OCI-LY3 (cell line): ENCODE measurements around the gene SLC26A6.

Experiments
- H2AFZ ChIP-seq: fragments of 200-600, 300-600 bp; shearing (Covaris generic); 2 replicates; pipeline ENCODE4 v1.6.0; 2014; ENCODE audit warnings: antibody characterized with exemption, low read depth, low read length
- H3K27ac ChIP-seq: fragments of 200-600, 300-600 bp; sonication (generic); 2 replicates; pipeline ENCODE4 v1.5.1; 2014; ENCODE audit warnings: mild to moderate bottlenecking, low read length, moderate library complexity, mixed read lengths
- H3K27me3 ChIP-seq: fragments of 200-600, 300-600 bp; sonication (generic); 2 replicates; pipeline ENCODE4 v1.6.1; 2014; ENCODE audit warnings: low read depth, low read length, mixed read lengths
- H3K36me3 ChIP-seq: fragments of 200-600, 300-600 bp; sonication (generic); replicated peaks from 2 replicates; pipeline ENCODE3; 2014; ENCODE audit warnings: low read depth, low read length, mixed read lengths
- H3K4me1 ChIP-seq: fragments of 300-600, 200-600 bp; sonication (generic); 2 replicates; pipeline ENCODE4 v1.6.1; 2014; ENCODE audit warnings: low read length, mixed read lengths
- H3K4me2 ChIP-seq: fragments of 200-600, 300-600 bp; sonication (generic); 2 replicates; pipeline ENCODE4 v1.6.1; 2014; ENCODE audit warnings: low read length, mixed read lengths
- H3K4me3 ChIP-seq: fragments of 300-600, 200-600 bp; sonication (generic); 2 replicates; pipeline ENCODE4 v1.5.1; 2014; ENCODE audit warnings: antibody characterized with exemption, mild to moderate bottlenecking, low read length, moderate library complexity
- H3K79me2 ChIP-seq: fragments of 300-600, 200-600 bp; shearing (Covaris generic); 2 replicates; pipeline ENCODE4 v1.6.1; 2014; ENCODE audit warnings: mild to moderate bottlenecking, low read length, mixed read lengths
- H3K9ac ChIP-seq: fragments of 300-600, 200-600 bp; shearing (Covaris generic); 2 replicates; pipeline ENCODE4 v1.6.0; 2014; ENCODE audit warnings: mild to moderate bottlenecking, low read length, moderate library complexity
- H3K9me3 ChIP-seq: fragments of 200-600, 300-600 bp; shearing (Covaris generic); 2 replicates; pipeline ENCODE4 v1.6.1; 2014; ENCODE audit warnings: low read length, mixed read lengths; ENCODE audit not compliant: insufficient read depth
- H4K20me1 ChIP-seq: fragments of 200-600, 300-600 bp; sonication (generic); 2 replicates; pipeline ENCODE4 v1.6.1; 2016; ENCODE audit warnings: low read length, mixed read lengths; ENCODE audit not compliant: insufficient read depth
- EZH2phosphoT487 ChIP-seq: fragments of 200-600 bp; shearing (Covaris generic); IDR thresholded peaks from 2 replicates; pipeline ENCODE4 v1.6.1; 2018; ENCODE audit warnings: antibody characterized with exemption, mixed run types, low read depth
- TF ChIP-seq, protein P1 (sequence below): fragments of 200-600, 300-600 bp; sonication (generic); IDR thresholded peaks from 2 replicates; pipeline ENCODE4 v1.5.1; 2014; ENCODE audit warnings: antibody characterized with exemption, low read length, low read depth

The SLC26A6 gene

DNA sequence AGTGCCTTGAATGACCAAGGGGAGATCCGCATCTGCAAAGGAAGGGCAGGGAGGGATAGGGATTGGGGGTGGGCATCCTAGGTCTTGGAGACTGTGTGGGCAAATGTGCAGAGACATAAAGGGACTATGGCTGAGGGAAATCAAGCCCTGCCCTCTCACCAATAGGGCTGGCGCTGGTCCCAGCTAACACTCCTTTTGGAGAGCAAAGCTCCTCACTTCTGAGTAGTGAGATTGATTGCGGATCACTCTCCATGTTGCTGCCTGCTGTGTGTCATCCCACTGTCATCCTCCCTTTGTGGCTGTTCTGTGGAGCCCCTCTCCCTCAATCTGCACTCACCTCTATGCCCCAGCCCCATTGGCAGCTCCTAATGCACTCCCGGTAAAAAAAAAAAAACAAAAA lies 29.7 kb upstream of the SLC26A6 start:
- Histone ChIP-seq H3K27me3 (no peaks in the 10 kb centered on the region), H3K9ac (no peak overlapping the region), H3K36me3 (peaks cover 28% of the 10 kb centered on the region), H3K4me1 (no peaks in the 10 kb centered on the region), H3K27ac (no peak overlapping the region), H3K79me2 (no peaks in the 10 kb centered on the region), H3K9me3 (no peaks in the 10 kb centered on the region), H4K20me1 (no peaks in the 10 kb centered on the region), H2AFZ (no peak overlapping the region), H3K4me3 (no peak overlapping the region), H3K4me2 (no peak overlapping the region)
- TF ChIP-seq, protein P1, sequence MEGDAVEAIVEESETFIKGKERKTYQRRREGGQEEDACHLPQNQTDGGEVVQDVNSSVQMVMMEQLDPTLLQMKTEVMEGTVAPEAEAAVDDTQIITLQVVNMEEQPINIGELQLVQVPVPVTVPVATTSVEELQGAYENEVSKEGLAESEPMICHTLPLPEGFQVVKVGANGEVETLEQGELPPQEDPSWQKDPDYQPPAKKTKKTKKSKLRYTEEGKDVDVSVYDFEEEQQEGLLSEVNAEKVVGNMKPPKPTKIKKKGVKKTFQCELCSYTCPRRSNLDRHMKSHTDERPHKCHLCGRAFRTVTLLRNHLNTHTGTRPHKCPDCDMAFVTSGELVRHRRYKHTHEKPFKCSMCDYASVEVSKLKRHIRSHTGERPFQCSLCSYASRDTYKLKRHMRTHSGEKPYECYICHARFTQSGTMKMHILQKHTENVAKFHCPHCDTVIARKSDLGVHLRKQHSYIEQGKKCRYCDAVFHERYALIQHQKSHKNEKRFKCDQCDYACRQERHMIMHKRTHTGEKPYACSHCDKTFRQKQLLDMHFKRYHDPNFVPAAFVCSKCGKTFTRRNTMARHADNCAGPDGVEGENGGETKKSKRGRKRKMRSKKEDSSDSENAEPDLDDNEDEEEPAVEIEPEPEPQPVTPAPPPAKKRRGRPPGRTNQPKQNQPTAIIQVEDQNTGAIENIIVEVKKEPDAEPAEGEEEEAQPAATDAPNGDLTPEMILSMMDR = no peak
- TF ChIP-seq EZH2phosphoT487 = no peak

DNA sequence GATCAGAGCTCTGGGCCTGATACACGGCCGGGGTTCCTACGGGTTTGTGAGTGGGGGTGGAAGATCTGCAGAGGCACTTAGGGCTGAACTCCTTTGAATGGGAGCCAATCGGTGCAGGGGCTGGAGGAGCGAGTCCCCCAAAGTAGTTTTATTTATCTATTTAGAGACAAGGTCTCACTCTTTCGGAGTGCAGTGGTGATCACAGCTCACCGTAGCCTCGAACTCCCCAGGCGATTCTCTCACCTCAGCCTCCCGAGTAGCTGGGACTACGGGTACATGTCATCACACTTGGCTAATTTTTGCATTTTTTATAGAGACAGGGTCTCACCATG lies 29.0 kb upstream of the SLC26A6 start:
- Histone ChIP-seq H3K27me3 (no peaks in the 10 kb centered on the region), H3K4me3 (no peak overlapping the region), H3K9me3 (no peaks in the 10 kb centered on the region), H3K4me1 (no peaks in the 10 kb centered on the region), H3K4me2 (no peak overlapping the region), H2AFZ (no peak overlapping the region), H3K27ac (no peak overlapping the region), H3K9ac (no peak overlapping the region), H4K20me1 (no peaks in the 10 kb centered on the region), H3K36me3 (peaks cover 28% of the 10 kb centered on the region), H3K79me2 (no peaks in the 10 kb centered on the region)
- no peak for TF ChIP-seq EZH2phosphoT487
- TF ChIP-seq, protein P1 = no peak

DNA sequence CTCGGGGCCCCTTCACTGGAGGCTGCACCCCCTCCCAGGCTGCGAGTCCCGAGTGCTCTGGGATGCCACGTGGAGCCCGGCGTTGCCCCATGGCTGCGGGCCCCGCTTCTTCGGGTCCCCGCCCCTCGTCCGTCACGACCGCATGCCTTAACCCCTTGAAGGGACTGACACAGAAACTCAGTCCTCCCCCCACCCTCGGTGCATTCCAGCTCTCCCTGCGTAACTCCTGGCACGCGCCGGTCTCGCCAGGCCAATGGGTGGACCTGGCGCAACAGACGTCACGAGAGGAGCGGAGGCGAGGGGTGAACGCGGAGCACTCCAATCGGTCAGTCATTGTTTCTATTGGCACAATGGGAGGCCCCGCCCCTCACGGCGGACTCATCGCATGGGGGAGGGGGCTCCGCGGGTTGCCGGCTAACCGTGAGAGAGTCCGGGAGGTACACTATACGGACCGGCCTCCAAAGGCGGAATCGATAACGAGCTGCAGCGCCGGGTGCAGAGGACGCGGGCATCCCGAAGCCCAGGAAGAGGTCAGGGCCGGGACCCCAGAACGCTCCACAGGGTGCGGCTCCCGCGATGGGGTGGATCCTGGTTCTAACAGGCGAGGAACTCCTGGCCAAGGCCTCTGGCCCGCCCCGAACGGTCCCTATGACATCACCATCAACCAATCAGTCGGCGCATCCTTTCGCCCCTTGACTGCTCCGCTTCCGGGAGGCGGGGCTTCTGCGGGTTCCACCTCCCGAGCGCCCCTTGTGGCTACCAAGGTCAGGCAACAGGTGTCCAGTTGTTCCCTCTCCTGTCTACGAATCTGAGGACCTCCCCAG lies 28.4 kb upstream of the SLC26A6 start:
- Histone ChIP-seq H3K27me3 (no peaks in the 10 kb centered on the region), H4K20me1 (no peaks in the 10 kb centered on the region), H3K4me1 (no peaks in the 10 kb centered on the region), H3K36me3 (peaks cover 28% of the 10 kb centered on the region), H3K4me2 (no peak overlapping the region), H2AFZ (no peak overlapping the region), H3K79me2 (no peaks in the 10 kb centered on the region), H3K9me3 (no peaks in the 10 kb centered on the region), H3K4me3 (no peak overlapping the region), H3K9ac (no peak overlapping the region), H3K27ac (no peak overlapping the region)
- TF ChIP-seq, protein P1 = no peak
- TF ChIP-seq EZH2phosphoT487 = no peak

DNA sequence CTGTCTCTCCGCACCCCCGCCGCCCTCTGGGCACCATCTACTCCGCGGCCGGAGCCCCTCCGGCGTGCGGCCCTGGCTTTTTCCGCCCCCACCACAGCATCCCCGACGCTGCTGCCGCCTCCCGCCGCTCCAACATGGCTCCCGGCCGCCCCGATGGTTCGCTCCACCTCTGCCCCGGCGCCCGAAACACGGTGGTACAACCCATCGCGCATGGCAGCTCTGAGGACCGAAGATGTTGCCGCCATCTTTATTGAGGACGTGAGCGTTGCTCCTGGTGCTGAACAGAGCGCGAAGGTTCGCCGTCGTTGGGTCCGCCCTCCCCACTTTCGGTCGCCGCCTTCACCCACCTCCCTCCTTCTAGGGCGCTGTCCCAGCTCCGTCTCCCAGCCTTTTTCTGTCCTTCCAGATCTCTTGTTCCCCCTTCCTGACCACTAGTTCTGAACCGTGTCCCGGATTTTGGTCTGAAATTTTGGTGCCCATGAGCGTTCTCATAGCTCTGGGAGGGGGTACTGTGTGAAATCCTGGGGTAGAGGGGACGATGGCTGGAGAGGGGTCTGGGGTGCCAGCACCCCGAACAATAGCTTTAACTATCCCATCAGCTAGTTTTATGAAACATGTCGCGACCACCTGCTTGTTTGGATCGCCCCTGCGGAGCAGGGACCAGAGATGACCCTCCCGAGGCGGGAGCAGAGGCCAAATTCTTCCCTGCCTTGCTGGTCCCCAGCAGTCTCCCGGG lies 27.7 kb upstream of the SLC26A6 start, which contains the start of gene CELSR3:
Gene CELSR3, minus strand, starts transcription at position 134 of the 736 bp plus-strand sequence. CDS start 252 bp downstream, outside the sequence.
- no peaks in the 10 kb centered on the region for H4K20me1 ChIP-seq
- H3K9me3 ChIP-seq = no peaks in the 10 kb centered on the region
- H3K9ac ChIP-seq = no peak within 1 kb of the TSS
- TF ChIP-seq EZH2phosphoT487 = no peak
- TF ChIP-seq, protein P1 = no peak
- H3K27ac ChIP-seq = no peak within 1 kb of the TSS
- H2AFZ ChIP-seq = no peak within 1 kb of the TSS
- H3K36me3 ChIP-seq = peaks cover 22% of the 10 kb centered on the region
- no peaks in the 10 kb centered on the region for H3K27me3 ChIP-seq
- H3K79me2 ChIP-seq = no peaks in the 10 kb centered on the region
- H3K4me1 ChIP-seq = no peaks in the 10 kb centered on the region
- no peak within 1 kb of the TSS for H3K4me3 ChIP-seq
- H3K4me2 ChIP-seq = no peak within 1 kb of the TSS
